ENCODE results near the gene VWA8.
"Not testable (repeated sequence)": the region's sequence is repeated elsewhere in the genome, so short reads cannot be mapped to it uniquely, and the experiment has no call there.

Gene VWA8

DNA sequence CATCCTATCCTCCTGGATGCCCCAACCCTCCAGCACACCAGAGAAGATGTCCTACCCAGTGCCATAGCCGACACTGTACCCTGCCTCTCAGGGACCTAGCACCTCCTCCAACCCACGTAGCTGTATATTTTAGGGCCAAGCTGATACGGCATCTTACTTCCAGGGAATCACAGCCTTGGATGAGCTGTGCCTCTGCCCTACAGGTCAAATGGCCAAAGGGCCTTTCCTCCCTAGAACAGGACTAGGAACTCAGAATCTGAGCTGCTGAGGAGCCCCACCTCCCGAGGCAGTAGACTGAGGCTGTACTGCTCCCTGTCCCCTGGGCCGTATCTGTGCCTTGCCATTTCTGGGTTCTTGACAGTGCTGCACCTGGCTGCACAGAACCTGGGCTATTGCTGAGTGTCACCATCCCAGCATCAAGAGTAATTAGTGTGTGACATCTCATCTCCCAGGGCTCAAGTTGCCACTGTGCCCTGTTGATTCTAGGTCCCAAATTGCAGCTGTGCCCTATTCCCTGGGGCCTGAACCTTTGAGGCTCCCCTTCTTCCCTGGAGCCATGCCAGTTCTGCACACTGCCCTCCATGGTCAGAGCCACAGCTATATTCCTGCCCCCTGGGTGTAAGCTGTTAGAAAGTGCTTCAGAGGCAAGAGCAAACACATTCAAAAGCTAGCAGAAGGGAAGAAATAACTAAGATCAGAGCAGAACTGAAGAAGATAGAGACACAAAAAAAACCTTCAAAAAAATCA lies 41.0 kb downstream of the VWA8 start:
- DNase-seq: no peak

DNA sequence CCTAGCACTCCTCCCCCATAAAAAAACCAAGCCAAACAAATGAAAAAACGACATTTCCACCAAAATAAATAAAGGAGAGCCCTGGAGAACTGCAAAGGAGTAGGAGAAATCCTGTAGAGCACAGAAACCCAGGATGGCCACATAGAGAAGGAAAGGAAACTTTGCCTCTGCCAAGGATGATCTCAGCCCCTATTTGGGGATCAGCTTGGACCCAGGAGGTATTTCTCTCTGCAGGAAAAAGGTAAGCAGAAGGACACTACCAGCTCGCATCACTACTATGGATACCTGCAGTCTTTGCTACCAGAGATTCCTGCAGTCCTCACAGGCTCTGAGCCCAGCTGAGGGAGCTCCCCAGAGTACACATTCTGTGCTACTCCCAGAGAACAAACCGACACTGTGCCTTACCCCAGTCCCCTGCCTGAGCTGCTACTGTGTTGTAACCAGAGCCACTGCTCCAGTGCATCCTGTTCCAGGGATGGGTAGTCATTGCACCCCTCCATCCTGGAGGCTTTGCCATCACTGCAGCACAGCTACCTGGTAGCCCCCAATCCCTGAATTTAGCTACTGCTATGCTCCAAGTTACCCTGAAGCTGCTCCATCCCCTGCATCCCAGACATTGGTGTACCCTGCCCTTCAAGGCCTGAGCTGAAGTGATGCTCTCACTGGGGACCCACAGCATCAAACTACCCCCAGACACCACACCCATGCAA lies 41.7 kb downstream of the VWA8 start:
- no peak for DNase-seq

DNA sequence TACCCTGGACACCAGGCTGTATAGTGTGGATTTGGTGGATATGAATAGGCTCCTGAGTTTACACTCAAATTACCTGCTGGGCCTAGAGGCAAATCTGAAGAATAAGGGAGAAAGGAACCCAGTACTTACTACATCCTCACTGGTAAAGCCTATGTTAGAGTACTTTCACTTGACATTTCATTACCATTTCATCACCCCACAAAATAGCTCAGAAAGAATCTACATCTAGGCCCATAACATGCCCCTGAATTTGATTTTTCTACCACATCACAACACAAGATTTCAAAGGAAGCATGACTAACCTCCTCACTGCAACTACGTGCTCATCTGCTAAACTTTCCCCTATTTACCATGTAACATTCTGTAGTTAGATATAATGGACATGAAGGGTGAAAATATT lies 43.3 kb downstream of the VWA8 start:
- no peak for DNase-seq

DNA sequence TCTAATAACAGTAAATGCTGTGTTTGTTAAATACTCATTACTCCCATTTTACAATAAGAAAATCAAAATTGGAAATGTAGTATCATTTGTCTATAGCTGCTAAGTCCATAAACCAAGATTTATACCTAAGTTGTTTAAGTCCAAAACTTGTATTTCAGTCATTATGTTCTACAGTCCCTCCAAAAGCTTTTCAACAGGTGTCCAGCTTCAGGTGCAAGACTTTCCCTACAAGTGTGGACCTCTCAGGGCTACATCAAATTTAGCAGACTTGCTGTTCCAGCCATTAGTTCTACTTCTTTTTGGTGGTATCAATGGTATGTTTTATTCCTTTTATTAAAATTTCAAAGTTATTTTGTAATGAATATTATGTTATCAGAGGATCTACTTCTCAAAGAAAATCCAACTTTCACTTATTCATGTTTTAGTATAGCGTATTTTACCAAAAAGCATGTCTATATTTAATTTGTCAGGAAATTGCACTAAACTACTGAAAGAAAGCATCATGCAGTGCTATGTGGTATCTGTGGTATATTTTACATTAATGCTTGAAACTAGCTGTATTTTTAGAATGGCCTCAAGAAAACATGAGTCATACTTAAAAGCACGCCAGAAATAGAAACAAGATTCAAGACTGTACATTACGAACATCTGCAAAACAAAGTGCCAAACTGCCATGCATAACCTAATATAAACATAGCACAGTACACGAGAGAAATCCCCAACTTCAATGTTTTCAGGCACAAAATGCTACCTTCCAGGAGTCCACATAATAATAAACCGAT lies 44.5 kb downstream of the VWA8 start:
- no peak for DNase-seq

DNA sequence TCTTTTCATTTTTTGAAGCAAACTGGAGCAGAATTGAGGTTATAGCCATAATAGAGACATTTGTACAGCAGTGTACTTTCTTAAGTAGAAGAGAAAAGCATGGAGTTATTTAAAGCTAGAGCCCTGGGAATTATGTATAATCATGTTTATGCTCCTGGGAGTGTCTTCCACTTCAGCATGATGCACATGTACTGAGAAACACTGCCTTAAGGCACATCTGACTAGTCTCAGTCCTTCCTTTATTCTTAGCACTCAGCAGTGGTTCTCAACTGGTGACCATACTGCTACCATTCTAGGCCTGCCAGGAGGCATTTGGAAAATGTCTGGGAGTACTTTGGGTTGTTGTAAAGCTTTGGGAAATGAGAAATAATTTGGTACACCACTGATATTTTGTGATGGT lies 45.8 kb downstream of the VWA8 start:
- DNase-seq: no peak

DNA sequence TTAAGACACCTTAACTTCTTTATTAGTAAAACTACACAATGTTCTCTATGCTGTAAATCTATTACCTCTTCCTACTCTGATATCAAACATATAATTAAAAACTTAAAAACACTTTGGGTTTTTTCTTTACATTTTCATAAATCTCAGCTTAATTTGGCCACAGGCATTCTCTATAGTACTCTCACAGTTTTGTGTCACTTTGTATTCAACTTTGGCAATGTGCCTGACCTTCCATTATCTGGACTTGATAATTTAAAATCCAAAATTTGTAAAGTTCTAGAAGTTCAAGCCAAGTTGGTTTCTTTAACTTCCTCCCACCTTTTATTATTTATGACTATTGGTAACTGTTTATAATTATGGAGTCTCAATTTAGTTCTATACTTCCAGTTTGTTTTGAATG lies 46.4 kb downstream of the VWA8 start:
- DNase-seq: no peak

DNA sequence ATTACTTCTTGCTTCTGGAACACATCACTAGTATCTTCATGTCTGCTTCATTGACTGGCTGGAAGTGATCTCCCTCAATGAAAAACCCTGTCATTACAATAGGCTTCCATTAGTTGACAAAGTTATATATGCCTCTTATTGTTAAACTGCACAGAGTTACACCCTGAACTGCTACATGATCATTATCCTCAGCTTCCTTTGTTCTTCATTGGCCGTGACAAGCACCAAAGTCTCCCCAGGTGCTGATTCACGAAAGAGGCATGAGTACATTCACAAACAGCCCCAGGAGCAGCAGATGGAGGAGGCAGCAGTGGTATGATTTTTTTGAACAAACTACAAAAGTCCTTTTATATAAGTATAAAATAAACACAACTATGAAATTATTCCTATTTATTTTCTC lies 51.4 kb downstream of the VWA8 start:
- DNase-seq: no peak

DNA sequence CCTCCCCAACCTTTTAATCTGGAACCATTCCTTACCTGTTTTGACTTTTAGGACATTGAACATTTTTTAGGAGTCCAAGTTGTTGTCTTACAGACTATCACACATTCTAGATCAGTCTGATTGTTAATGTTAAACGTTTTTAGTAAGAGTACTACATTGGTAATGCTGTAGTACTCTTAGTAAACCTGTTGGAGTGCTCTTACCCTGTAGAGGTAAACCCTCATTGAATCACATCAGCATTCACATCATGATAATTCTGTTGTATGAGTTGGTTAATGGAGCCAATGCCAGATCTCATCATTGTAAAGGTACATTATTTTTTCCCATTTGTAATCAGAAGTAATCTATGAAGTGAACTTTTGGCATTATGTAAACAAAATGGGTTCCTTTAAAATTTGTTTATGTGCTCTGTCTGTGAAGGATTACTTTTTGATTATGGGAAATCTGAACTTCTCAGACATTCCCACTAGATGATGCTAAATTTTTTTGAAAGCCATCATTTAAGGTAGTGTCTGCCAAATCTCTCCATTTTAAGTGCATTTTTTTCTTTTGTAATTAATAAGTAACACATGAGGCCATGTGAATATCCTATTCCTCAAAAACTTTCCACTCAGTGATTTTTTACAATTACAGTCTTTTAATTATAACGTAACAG lies 55.2 kb downstream of the VWA8 start:
- DNase-seq: no peak

DNA sequence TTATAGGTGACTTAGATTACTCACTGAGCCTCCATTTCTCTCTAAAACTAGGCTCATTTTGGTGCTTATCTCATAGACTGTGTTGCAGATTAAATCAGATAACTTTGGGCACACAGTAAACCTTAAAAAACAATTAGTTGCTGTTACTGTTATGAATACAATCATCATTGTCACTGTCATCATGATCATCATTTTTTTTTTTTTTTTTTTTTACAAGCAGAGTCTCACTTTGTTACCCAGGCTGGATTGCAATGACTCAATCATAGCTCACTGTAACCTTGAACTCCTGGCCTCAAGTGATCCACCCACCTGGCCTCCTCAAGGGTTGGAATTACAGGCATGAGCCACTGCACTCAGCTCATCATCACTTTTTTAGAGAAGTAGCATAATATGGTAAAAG lies 60.0 kb downstream of the VWA8 start:
- DNase-seq: peak; percentile 23 to 24

DNA sequence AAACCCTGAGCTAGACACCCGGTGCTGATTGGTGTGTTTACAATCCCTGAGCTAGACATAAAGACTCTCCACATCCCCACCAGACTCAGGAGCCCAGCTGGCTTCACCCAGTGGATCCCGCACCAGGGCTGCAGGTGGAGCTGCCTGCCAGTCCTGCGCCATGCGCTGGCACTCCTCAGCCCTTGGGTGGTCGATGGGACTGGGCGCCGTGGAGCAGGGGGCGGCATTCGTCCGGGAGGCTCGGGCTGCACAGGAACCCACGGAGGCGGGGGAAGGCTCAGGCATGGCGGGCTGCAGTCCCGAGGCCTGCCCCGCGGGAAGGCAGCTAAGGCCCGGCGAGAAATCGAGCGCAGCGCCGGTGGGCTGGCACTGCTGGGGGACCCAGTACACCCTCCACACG lies 62.5 kb downstream of the VWA8 start:
- DNase-seq: not testable (repeated sequence)

DNA sequence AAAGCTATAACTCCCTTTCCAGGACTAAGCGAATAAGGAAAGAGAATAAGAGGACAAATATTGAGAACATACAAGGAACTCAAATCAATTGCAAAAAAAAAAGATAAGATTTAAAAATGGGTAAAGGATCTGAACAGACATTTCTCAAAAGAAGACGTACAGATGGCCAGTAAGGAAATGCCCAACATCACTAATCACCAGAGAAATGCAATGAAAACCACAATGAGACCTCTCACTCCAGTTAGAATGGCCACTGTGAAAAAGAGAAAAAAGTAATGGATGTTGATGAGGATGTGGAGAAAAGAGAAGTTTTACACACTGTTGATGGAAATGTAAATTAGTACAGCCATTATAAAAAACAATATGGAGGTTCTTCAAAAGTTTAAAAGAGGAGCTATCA lies 63.8 kb downstream of the VWA8 start:
- DNase-seq: no peak

DNA sequence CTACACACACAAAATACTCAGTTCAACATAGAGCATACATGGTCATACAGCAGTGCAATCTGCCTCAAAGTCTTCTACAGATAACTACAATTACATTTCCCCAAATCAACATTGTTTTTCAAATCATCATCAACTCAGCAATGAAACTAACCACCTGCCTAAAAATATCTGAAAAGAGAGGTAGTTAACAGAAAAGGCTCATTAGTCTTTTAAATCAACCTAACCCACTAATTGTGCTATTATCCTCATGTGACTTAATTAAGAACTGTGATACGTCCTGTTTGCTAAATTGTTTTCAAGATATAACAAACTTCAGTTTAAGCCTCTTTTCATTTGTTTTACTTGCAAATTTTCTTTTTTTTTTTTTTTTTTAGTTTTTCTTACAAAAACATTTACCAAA lies 65.4 kb downstream of the VWA8 start:
- no peak for DNase-seq

DNA sequence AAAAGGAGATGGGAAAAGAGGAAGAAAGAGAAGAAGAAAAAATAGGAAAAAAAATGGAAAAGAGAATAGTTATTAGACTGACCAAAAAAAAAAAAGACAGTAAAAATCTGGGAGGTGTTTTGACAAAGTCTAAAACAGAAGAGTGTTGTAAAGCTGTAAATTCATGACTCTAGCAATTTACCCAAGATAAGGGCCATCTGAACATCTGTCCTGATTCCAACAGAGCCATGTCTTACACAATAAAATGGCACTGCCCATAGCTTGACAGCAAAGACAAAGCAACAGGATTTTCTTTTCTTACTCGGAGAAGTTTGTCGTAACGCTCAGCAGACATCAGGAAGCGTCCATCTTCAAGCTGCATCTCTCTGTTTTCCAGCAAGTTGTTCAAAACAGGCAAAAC lies 69.8 kb downstream of the VWA8 start:
- DNase-seq: no peak

DNA sequence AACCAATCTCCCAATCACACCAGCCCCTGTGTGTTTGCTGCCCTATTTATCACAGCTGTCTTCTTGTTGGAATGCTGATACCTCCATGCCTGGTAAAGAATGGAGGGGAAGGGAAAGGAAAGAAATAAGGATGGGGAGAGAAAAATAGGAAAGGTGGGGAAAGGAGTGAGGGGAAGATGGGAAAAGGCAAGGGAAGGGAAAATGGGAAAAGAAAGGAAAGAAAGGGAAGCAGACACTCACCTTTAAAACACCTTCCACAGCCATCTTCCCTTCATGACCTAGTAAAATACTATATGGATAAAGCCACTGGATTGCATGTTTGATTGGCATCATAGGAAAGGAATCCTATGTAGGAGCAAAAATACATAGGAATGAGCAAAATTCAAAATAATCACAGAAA lies 77.8 kb downstream of the VWA8 start:
- DNase-seq: no peak

DNA sequence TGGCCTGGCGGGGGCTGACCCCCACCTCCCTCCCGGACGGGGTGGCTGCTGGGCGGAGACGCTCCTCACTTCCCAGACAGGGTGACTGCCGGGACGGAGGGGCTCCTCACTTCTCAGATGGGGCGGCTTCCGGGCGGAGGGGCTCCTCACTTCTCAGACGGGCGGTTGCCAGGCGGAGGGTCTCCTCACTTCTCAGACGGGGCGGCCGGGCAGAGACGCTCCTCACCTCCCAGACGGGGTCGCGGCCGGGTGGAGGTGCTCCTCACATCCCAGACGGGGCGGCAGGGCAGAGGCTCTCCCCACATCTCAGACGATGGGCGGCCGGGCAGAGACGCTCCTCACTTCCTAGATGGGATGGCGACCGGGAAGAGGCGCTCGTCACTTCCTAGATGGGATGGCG lies 79.0 kb downstream of the VWA8 start:
- not testable (repeated sequence) for DNase-seq

DNA sequence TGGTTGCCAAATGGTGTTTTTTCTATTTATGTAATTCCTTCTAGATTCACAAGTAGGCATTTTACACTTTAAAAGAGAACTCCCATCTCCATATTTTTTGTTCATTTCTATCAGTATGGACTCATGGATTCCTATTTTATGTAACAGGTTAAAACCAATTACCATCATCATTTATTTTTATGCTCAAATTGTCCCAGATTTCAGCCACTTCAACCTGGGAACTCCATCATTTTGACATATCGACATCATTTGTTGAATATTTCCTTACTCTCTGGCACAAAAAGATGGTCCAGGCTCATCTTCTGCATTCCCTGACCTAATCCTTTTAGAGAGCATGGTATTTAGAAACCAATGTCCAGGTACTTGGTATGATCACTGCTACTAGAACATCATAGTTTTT lies 79.9 kb downstream of the VWA8 start:
- no peak for DNase-seq

DNA sequence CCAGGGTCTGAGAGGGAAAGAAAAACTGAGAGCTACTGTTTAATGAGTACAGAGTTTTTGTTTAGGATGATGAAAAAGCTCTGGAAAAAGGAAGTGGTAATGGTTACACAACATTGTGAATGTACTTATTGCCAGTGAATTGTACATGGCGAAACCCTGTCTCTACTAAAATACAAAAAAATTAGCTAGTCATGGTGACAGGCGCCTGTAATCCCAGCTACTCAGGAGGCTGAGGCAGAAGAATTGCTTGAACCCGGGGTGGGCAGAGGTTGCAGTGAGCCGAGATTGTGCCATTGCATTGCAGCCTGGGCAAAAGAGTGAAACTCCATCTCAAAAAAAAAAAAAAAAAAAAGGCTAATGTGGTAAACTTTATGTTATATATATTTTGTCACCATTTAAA lies 96.3 kb downstream of the VWA8 start:
- no peak for DNase-seq

DNA sequence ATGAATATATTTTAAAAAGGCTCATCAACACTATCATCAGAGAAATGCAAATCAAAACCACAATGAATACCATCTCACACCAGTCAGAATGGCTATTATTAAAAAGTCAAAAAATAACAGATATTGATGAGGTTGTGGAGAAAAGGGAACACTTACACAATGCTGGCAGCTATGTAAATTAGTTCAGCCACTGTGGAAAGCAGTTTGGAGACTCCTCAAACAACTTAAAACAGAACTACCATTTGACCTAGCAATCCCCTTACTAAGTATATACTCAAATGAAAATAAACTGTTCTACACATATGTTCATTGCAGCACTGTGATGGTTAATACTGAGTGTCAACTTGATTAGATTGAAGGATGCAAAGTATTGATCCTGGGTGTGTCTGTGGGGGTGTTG lies 98.2 kb downstream of the VWA8 start:
- not testable (repeated sequence) for DNase-seq

DNA sequence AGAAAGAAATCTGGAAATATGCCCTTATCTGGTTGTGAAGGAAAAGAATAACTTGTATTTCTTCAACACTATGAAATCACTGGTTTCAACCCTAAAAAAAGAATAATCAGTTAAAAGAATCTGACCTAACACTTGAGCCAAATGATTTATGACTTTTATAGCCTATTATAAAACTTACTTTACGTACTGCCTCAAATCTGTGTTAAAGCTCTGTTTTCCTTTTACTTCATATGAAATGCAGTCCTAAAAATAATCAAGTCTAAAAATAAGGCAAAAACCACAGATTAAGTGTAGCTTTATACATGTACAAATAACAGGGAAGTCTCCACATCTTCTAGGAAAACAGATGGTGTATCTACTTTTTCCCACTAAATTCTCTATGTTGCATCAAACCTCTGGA lies 101.3 kb downstream of the VWA8 start:
- no peak for DNase-seq

DNA sequence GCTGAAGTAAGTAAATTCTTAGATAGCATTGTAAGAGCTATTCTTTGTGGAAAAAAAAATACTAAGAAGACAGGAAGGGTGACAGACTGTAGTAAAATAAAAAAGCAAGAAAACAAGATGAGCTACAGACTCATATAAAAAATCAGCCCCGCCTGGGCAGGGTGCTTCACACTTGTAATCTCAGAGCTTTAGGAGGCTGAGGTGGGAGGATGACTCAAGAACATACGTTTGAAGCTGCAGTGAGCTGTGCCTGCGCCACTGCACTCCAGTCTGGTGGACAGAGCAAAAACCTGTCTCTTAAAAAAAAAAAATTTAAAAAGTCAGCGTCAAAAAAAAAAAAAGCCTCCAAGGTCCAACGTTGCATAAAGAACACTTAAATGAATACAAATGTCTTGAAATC lies 102.1 kb downstream of the VWA8 start:
- DNase-seq: no peak

DNA sequence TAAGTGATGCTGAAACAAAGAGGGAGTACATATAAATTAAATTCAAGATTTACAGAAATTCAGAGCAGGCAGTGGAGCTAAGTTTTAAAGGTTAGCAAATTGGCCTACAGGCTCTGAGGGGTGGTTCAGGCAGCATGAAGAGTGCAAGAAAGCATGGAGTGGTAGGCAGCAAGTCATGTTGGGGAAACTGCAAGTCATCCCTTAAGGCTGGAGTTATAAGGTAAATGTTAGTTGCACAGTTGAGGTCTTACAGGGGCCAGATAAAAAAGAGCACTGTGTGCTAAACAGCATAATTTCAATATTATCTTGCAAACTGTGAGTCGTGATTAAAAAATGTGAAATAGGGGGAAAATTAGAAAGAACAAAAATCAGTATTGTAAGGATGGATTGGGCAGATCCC lies 106.2 kb downstream of the VWA8 start:
- DNase-seq: no peak

DNA sequence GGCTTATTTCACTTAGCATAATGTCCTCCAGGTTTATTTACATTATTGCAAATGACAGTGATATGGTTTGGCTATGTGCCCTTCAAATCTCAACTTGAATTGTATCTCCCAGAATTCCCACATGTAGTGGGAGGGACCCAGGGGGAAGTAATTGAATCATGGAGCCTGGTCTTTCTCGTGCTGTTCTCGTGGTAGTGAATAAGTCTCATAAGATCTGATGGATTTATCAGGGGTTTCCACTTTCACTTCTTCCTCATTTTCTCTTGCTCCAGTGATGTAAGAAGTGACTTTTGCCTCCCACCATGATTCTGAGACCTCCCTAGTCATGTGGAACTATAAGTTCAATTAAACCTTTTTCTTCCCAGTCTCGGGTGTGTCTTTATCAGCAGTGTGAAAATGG lies 109.6 kb downstream of the VWA8 start:
- no peak for DNase-seq

DNA sequence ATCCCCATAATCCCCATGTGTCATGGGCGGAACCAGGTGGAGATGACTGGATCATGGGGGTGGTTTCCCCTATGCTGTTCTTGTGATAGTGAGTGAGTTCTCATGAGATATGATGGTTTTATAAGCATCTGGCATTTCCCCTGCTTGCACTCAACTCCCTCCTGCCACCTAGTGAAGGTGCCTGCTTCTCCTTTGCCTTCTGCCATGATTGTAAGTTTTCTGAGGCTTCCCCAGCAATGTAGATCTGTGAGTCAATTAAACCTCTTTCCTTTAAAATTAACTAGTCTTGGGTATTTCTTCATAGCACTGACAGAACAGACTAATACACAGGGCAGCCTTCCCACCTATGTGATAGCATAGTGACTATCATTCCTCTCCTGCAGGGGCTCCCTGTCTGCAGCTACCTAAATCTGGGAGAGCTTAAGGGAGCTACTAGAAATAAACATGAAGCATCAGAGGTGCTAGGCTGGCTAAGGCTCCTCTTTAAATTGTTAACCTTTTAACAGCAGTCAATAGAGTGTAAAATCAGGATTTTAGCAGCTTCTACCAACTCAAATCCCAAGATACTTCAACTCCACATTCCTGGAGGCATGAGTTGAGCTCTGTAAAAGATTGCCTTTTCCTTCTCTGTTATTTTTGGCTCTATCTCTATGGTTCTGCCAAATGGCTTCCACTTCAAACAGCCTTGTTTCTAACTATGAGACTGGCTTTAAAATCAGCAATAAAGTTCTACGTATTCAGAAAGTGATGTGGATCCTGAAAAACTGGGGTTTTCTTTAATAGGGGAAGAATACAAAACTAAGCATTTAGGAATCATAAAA lies 112.3 kb downstream of the VWA8 start:
- DNase-seq: no peak
